HG03095 (cell line): ENCODE results near the gene NEK6.
"Not testable (repeated sequence)": the region's sequence is repeated elsewhere in the genome, so short reads cannot be mapped to it uniquely, and the experiment has no call there.

Source experiments
- ATAC-seq: cut with Tn5 transposase; IDR thresholded peaks from one replicate; pipeline ENCODE4 v1.9.1; 2021; ENCODE audit warnings: moderate library complexity; ENCODE audit not compliant: unreplicated experiment

Gene NEK6

DNA sequence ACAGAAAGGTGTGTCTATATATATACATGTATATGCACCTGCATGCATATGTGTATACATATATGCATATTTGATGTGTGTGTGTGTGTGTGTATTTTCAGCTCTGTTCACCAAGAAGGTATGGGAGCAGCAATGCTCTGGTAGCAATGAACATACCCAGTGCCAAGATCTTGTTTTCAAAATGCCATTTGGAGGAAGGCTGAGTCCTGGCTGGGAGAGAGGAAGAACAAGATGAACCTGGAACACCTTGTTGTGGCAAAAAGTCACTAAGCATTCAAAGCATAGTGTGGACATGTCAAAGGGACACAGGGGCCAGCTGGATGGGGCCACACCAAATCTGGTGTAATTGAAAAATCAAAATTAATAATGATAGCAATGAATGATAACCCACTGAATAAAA lies 31.8 kb upstream of the NEK6 start:
- no peak for ATAC-seq

DNA sequence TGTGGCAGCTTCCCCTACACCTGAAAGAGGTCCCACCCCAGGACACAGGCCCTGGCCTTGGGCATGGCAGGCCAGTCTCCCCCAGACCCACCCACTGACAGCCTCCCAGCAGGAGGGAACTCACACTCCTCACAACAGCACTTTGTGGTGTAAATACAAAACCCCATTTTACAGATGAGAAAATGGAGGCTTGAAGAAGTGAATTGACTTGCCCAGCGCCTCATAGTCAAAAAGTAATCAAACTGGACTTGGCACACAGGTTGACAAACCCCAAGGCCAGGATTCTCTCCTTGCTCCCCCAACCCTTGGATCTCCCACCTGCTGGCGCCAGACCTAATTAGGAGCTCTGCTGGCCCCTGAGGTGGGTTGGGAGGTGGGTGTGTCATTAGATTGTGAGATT lies 29.2 kb upstream of the NEK6 start:
- ATAC-seq, result no peak

DNA sequence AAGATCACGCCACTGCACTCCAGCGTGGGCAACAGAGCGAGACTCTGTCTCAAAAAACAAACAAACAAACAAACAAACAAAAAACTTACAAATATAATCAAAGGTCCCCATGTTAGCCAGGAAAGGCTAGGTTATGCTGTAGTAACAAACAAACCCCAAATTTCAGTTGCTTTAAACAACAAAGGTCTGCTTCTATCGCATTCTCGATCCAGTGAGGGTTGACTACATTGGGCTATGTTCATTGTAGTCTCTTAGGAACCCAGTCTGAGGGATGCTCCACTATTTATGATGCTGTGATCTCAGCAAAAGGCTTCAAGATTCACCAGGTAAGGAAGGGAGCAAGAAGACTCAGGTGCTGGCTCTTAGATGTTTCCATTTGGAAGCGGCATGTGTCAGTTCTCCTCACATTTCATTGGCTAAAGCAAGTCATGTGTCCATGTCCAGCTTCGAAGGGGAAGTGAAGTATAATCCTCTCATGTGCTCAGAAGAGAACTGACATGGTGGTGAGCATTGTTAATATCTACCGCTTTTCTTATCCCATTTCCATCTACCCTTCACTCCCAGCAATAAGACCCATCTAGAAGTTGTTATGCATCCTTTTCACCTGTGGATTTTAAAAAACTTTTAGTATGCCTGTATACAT lies 26.5 kb upstream of the NEK6 start:
- ATAC-seq, result no peak

DNA sequence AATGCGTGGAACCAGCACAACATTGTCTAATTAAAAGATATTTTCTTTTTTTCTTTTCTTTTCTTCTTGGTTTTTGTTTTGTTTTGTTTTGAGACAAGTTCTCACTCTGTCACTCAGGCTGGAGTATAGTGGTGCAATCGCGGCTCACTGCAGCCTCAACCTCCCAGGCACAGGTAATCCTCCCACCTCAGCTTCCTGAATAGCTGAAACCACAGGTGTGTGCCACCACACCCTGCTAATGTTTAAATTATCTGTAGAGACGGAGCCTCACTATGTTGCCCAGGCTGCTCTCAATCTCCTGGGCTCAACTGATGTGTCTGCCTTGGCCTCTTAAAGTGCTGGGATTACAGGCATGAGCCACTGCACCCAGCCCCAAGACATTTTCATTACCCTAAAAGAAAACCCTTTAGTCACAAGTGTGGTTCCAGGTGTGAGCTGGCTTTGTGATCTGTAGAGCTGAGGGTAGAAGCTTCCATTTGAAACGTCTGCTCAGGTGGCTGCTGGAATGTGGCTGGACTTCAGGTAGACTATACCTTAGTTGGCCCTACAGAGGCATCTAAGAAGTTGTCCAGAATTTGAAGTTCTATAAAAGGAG lies 19.1 kb upstream of the NEK6 start:
- no peak for ATAC-seq

DNA sequence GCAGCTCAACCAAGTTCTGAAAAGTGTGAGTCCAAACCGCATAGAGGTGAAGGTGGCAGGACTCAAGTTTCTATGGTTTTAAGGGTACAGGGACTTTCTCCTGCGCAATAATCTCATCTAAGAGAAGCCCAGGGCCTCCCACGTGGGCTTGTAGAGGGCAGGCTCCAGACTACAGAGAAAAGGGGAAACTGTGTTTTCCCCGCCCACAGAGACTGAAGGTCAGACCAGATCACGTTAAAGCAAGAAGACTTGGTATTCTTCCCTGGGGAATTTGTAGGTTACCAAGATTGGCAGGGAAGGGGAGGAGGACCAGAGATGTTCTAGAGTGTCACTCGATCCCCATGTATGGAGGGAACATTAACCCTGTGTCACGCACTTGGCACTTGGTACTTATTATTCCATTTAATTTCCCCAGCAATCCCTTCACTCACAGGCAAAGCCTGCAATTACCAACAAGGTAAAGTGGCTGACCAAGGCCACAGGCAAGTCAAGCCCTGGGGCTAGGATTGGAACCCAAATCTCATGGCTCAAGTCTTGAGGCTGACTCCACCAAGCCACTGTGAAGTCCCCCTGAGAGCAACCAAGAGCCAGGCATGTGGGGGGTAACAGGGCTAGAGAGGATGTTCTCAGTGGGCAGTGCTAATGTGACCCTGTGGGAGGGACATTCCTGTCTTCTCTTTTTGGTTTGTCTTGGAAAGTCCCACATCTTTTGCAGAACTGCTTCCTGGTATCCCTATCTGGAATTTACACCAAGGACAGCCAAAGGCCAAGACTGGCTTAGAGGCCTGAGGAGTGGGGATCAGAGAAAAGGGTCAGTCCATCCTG lies 18.3 kb upstream of the NEK6 start:
- ATAC-seq, result peak; percentile 77

DNA sequence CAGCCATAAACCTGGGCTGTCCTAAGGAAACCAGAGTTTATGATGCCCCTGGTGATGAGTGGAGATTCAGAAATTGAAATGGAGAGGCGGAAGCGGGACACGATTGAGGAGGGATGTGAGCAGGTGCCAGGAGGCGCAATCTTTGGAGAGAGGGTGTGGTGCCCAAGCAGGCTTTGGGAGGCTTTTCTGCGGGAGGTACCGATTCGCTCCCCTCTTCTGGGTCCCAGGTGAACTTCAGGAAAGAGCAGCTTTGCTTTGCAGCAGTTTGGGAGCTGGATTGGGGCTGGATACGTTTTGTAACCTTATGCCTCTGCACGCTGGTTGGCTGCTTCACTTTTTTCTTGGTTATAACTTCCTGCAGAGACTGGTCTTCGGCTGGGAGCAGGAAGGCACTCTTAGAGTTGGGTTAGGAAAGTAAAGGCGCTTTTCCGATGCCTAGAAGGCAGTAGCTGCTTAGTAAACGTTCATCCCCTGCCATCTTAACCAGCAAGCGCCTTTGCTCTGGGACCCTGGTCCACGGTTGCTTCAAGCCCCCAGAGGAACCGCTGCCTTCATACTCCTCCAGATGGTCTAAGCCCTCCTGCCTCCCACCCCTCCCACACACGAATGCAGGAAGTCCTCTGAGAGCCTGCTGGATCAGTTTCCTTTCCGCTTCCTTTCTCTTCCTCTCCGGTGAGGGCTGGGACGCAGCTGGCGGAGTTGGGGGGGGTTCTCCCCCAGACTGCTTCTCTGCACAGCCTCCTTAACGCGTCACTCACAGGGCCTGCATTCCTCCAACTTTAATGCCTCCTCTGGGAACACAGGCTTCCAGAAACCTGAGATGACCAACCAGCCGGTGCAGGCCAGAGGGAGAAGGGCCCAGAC lies 15.2 kb upstream of the NEK6 start:
- no peak for ATAC-seq

DNA sequence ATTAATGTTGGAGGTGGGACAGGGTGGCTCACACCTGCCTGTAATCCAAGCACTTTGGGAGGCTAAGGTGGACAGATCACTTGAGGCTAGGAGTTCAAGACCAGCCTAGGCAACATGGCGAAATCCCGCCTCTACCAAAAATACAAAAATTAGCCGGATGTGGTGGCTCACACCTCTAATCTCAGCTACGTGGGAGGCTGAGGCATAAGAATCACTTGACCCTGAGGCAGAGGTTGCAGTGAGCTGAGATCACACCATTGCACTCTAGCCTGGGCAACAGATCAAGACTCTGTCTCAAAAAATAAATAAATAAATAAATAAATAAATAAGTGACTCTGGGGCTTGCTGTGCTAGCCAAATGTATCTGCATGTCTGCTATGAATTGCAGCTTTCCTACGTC lies 10.4 kb upstream of the NEK6 start:
- not testable (repeated sequence) for ATAC-seq

DNA sequence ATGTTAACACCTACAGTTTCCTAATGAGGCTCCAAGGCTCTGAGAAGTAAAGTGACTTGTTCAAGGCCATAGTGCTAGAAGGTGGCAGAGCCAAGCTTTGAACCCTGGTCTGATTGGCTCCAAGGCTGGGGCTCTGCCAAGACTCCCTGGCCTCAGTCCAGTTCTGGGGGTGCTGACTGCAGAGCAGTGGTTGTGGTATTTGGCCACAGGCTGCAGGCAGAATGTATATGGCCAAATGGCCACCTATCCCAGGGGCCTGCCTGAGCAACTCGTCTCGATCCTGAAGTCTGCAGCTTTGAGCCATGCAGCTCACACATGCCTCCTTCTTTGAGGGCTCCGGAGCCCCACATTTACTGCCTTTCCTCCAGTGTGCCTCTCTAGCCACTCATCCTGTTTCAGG lies 9.7 kb upstream of the NEK6 start:
- no peak for ATAC-seq

DNA sequence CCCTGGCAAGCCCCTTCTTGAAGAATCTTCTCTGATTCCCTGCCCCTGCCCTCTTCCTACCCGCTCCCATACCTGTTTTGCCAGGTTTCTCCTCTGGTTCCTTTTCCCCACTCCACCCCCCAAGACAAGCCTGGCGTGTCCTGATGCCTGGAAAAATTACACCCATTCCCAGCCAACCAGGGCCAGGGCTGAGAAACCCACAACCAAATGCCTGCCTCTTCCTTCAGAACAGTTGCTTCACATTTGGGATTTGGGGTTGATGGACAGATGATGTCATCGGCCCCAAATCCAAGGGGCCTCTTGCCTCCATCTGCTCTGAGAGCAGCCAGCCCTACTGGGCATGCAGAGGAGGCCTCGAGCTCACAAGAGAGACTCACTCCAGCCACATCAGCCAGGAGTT lies 8.8 kb upstream of the NEK6 start:
- no peak for ATAC-seq

DNA sequence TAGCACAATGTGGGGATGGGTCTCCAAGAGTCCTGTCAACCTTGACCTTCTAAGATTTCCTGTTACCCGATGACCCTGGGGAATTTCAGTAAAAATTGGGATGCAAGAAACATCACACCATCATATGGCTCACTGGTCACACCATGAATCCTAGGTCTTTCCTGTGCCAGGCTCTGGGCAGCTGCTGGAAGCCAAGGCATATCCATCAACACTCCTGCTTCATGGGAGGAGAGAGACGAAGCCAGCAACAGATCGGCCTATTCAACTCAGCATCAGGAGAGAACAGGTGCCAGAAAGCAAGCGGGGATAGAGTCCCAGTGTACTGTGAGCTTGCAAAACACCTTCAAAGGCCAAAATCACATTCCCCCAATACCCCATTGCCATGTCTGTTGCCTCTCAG lies 6.5 kb upstream of the NEK6 start:
- no peak for ATAC-seq

DNA sequence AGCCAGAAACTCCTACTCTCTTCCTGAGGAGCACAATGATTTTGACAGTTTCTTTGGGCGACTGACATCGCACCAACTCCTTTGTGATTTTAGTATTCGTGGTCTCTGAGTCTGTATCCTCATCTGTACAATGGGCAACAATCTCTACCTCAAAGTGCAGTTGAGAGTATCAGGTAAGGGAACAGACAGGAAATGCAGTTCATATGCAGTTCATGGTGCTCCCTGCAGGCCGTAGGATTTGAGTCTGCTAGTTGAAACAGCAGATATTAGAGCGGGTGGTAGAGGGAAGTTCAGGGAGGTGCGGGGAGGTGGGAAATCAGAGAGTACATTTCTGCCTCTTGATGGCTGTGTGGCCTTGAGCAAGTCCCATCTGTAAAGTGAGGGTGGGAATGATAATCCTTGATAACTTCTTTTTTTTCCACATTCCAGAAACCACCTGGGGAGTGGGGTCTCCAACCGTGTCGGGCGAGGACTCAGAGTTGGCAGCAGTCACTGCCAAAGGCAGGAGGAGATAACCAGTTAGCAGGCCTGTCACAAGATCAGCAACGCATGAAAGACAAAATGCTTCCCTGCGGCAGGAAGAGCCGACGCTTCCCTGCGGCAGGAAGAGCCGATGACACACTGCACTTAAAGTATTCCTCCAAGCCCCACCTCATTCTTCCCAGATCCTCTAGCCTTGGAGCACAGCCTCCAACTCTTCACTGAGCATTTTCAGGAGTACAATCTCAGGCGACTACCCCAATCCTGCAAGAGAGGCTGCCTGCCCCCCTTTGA lies 6.0 kb upstream of the NEK6 start:
- ATAC-seq, result no peak

DNA sequence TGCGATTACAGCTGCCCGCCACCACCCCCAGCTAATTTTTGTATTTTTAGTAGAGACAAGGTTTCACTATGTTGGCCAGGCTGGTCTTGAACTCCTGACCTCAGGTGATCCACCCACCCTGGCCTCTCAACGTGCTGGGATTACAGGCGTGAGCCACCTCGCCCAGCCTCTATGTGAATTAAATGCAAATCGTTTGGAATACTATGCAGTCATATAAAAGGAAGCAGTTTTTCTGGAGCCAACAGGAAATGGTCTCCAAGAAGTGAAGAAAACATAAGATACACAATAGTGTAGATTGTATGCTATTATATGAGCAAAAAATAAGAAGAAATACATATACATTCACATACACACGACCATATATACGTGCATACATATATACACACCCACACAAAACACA lies 4.9 kb upstream of the NEK6 start:
- not testable (repeated sequence) for ATAC-seq

DNA sequence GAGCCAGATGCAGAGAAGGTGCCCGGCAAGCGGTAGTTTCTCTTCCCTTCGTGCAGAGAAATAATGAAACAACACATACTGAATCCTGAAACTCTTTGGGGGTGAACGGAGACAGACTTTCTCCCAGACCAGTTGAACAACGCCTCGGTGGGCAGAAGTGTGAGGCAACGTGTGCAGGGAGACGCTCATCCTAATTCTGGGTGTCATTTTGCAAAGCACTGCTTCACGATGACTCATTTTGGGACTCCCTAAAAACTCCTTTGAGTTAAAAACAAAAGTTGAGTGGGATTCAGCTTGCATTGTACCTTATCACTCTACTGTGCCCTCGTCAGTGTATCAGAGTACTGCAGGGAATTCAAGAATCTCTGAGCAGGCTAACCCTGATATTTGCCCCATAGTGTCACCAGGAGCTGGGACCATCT lies 3.5 kb upstream of the NEK6 start:
- peak; percentile 59 for ATAC-seq

DNA sequence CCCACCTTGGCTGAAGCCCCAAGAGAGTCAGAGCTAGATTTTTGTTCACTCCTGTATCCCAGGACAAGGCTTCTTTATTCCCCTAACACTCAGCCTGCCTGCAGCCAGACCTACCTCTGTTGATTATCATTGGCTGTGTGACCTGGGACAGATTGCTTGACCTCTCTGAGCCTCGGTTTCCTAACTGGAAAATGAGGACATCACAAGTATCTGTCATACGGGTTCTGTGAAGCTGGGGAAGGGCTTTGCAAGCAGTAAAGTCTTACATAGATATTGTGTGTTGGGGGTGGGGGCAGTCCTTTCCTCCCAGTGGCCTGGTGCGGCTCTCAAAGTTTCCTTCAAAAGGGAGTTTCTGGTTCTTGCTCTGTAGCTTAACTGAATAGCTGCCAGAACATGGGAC lies 2.5 kb upstream of the NEK6 start:
- no peak for ATAC-seq

DNA sequence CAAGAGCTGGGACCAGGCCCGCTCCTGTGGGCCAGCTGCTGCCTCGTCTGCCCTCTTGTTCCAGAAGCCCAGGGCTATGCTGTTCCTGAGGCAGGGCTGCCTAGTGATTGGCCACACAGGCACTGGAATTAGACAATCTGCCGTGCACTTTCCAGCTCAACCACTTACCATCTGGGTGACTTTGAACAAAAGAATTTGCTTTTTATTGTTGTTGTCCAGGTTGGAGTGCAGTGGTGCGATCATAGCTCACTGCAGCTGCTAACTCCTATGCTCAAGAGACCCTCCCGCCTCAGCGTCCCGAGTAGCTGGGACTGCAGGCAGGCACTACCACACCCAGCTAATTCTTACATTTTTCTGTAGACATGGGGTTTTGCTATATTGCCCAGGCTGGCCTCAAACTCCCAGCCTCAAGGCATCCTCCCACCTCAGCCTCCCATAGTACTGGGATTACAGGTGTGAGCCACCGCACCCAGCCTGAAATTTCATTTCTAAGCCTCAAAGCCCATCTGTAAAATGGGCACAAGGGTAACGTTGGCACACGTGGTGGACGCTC lies 1.2 kb upstream of the NEK6 start:
- no peak for ATAC-seq

DNA sequence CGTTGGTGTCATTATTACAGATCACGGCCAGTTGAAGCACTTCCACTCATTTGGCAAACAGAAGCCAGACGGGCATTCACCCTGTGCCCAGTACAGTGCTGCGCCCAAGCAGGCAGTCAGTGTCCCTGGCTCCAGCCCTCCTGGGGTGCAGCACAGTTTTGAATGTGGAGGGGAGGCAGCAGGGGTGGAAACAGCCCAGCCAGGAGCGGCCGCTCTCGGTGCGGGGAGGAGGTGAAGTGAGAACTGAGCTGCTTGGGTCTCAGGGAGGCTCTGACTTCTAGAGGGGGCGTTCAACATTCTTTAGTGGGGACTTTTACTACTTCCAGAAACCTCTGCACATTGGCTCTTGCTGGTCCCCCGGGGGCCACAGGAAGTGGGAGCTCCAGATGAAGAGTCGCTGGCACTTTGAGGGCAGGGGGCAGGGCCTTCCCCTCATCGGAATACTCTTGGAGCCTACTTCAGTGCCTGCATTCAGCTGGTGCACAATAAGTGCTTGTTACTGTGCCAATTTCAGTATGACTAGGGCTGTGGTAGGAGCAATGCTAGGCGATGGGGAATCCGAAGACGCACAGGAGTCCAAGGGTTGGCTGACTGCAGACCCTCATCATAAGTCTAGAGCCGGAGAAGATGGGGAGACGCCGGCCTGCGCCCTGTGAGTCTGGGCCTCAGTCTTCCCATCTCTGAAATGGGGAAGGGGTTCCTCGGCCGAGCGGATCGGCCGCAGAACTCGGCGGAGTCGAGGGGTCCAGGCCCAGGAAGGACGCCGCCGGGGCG lies 492 bp upstream of the NEK6 start:
- no peak for ATAC-seq

DNA sequence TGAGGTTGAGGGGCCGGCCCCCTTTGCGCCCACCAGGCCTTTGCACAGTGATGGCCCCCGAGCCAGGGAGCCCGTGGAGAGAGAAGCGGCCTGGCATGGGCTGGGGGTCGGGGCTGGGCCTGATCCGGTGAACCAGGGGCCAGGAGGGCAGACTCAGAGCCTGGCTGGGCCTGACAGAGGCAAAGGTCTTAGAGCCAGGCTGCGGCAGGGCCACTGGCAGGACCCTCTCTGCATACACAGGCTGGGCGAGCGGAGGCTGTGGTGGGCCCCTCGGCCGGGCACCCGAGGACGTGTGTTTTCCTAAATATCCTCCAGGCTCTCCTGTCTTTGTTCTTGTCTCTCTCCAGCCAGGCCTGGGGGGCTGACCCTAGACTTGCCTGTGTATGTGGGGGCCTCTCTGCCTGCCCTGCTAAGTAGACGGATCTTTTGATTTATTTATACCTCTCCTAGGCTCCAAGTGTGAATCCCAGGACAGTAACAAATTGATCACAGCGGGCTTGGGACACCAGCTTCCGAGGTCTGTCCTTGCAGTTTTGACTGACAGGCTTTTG lies 933 bp downstream of the NEK6 start:
- no peak for ATAC-seq

DNA sequence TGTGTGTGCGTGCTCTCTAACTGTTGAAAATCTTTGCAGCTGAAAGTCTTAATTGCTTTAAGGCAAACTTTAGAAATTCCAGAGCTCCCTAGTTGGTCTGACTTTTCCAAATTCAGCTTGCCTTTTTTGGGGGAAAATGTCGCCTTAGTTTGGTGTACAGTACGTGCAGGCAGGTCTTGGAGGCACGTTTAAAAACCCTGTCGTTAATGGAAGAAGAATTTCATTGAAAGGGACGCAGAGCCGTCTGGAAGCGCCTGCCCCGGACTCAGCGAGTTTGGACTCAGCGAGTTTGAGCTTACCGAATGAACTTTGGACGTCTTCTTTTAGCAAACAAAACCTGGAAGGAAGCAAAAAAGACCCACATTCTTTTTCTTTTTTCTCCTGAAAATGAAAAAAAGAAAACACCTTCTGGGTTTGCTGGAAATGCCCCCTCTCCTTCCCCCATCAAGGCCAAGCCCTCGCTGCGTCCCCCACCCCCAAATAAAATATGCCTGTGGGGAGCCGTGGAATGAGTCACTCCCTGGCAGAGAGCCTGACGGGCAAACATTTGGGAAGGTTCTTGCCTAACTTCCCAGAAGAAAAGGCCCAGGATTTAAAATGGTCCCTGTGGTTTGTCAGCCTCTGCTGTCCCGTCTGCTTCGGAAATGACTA lies 1.5 kb downstream of the NEK6 start:
- no peak for ATAC-seq
